ENCODE measurements around the gene CYP4F2.
"Not testable (repeated sequence)": the region's sequence is repeated elsewhere in the genome, so short reads cannot be mapped to it uniquely, and the experiment has no call there.

Gene CYP4F2

GRCh38 chr19:15864824-15865223 is 33.0 kb downstream of the CYP4F2 start:
- H3K4me3 ChIP-seq (ENCODE audit: low read length): no peak overlapping the region
- no peaks in the 10 kb centered on the region for H3K4me1 ChIP-seq (ENCODE audit: insufficient read depth, low read length)
- H3K9me3 ChIP-seq (ENCODE audit: low read length): no peaks in the 10 kb centered on the region
- H3K27me3 ChIP-seq (ENCODE audit: insufficient read depth, low read length): peaks cover 3% of the 10 kb centered on the region
- H3K36me3 ChIP-seq (ENCODE audit: insufficient read depth, low read length): no peaks in the 10 kb centered on the region
- H2AFZ ChIP-seq (ENCODE audit: low read depth, low read length): no peak overlapping the region

GRCh38 chr19:15863272-15863671 is 34.6 kb downstream of the CYP4F2 start:
- Histone ChIP-seq H3K27me3 (ENCODE audit: insufficient read depth, low read length) (peaks cover 3% of the 10 kb centered on the region), H3K9me3 (ENCODE audit: low read length) (no peaks in the 10 kb centered on the region), H2AFZ (ENCODE audit: low read depth, low read length) (no peak overlapping the region), H3K36me3 (ENCODE audit: insufficient read depth, low read length) (no peaks in the 10 kb centered on the region), H3K4me1 (ENCODE audit: insufficient read depth, low read length) (no peaks in the 10 kb centered on the region), H3K4me3 (ENCODE audit: low read length) (no peak overlapping the region)

- no peaks in the 10 kb centered on the region for H3K9me3 ChIP-seq (ENCODE audit: low read length)
- no peaks in the 10 kb centered on the region for H3K27me3 ChIP-seq (ENCODE audit: insufficient read depth, low read length)
- H3K4me3 ChIP-seq (ENCODE audit: low read length): no peak overlapping the region
- H3K4me1 ChIP-seq (ENCODE audit: insufficient read depth, low read length): no peaks in the 10 kb centered on the region
- no peaks in the 10 kb centered on the region for H3K36me3 ChIP-seq (ENCODE audit: insufficient read depth, low read length)
- H2AFZ ChIP-seq (ENCODE audit: low read depth, low read length): no peak overlapping the region
These were observed 35.4 kb downstream of the CYP4F2 start for GRCh38 chr19:15862444-15862843.

GRCh38 chr19:15860522-15860921 is 37.4 kb downstream of the CYP4F2 start:
- no peak overlapping the region for H3K4me3 ChIP-seq (ENCODE audit: low read length)
- H3K4me1 ChIP-seq (ENCODE audit: insufficient read depth, low read length): no peaks in the 10 kb centered on the region
- no peaks in the 10 kb centered on the region for H3K27me3 ChIP-seq (ENCODE audit: insufficient read depth, low read length)
- H3K9me3 ChIP-seq (ENCODE audit: low read length): no peaks in the 10 kb centered on the region
- H2AFZ ChIP-seq (ENCODE audit: low read depth, low read length): no peak overlapping the region
- H3K36me3 ChIP-seq (ENCODE audit: insufficient read depth, low read length): no peaks in the 10 kb centered on the region

- H3K9me3 ChIP-seq (ENCODE audit: low read length): no peaks in the 10 kb centered on the region
These were observed 38.7 kb downstream of the CYP4F2 start for GRCh38 chr19:15859187-15859586.

GRCh38 chr19:15850385-15850784 is 47.5 kb downstream of the CYP4F2 start:
- H2AFZ ChIP-seq (ENCODE audit: low read depth, low read length): no peak overlapping the region
- no peak overlapping the region for H3K4me3 ChIP-seq (ENCODE audit: low read length)
- no peaks in the 10 kb centered on the region for H3K9me3 ChIP-seq (ENCODE audit: low read length)

More at GRCh38 chr19:15859187-15859586, 38.7 kb downstream of the CYP4F2 start:
- peaks cover 3% of the 10 kb centered on the region for H3K27me3 ChIP-seq (ENCODE audit: insufficient read depth, low read length)
- no peak overlapping the region for H3K4me3 ChIP-seq (ENCODE audit: low read length)
- no peaks in the 10 kb centered on the region for H3K36me3 ChIP-seq (ENCODE audit: insufficient read depth, low read length)
- no peaks in the 10 kb centered on the region for H3K4me1 ChIP-seq (ENCODE audit: insufficient read depth, low read length)
- no peak overlapping the region for H2AFZ ChIP-seq (ENCODE audit: low read depth, low read length)

GRCh38 chr19:15846923-15847322 is 51.0 kb downstream of the CYP4F2 start:
- Histone ChIP-seq H3K27me3 (ENCODE audit: insufficient read depth, low read length) (peaks cover 6% of the 10 kb centered on the region), H3K4me1 (ENCODE audit: insufficient read depth, low read length) (no peaks in the 10 kb centered on the region), H3K4me3 (ENCODE audit: low read length) (no peak overlapping the region), H3K36me3 (ENCODE audit: insufficient read depth, low read length) (no peaks in the 10 kb centered on the region), H3K9me3 (ENCODE audit: low read length) (no peaks in the 10 kb centered on the region), H2AFZ (ENCODE audit: low read depth, low read length) (no peak overlapping the region)

More at GRCh38 chr19:15850385-15850784, 47.5 kb downstream of the CYP4F2 start:
- peaks cover 9% of the 10 kb centered on the region for H3K27me3 ChIP-seq (ENCODE audit: insufficient read depth, low read length)
- H3K36me3 ChIP-seq (ENCODE audit: insufficient read depth, low read length): no peaks in the 10 kb centered on the region
- no peaks in the 10 kb centered on the region for H3K4me1 ChIP-seq (ENCODE audit: insufficient read depth, low read length)

- not testable (repeated sequence) for H3K4me1 ChIP-seq (ENCODE audit: insufficient read depth, low read length); H3K36me3 ChIP-seq (ENCODE audit: insufficient read depth, low read length); H2AFZ ChIP-seq (ENCODE audit: low read depth, low read length); H3K27me3 ChIP-seq (ENCODE audit: insufficient read depth, low read length); H3K4me3 ChIP-seq (ENCODE audit: low read length); H3K9me3 ChIP-seq (ENCODE audit: low read length)
These were observed 54.0 kb downstream of the CYP4F2 start for GRCh38 chr19:15843894-15844222.

GRCh38 chr19:15843203-15843893 is 54.5 kb downstream of the CYP4F2 start:
- no peak overlapping the region for H3K4me3 ChIP-seq (ENCODE audit: low read length)

GRCh38 chr19:15841875-15842569 is 55.9 kb downstream of the CYP4F2 start:
- Histone ChIP-seq H3K4me3 (ENCODE audit: low read length) (no peak overlapping the region), H3K36me3 (ENCODE audit: insufficient read depth, low read length) (no peaks in the 10 kb centered on the region), H3K9me3 (ENCODE audit: low read length) (no peaks in the 10 kb centered on the region), H3K4me1 (ENCODE audit: insufficient read depth, low read length) (no peaks in the 10 kb centered on the region), H3K27me3 (ENCODE audit: insufficient read depth, low read length) (peaks cover 6% of the 10 kb centered on the region), H2AFZ (ENCODE audit: low read depth, low read length) (no peak overlapping the region)

More at GRCh38 chr19:15843203-15843893, 54.5 kb downstream of the CYP4F2 start:
- H3K4me1 ChIP-seq (ENCODE audit: insufficient read depth, low read length): no peaks in the 10 kb centered on the region
- H2AFZ ChIP-seq (ENCODE audit: low read depth, low read length): no peak overlapping the region
- no peaks in the 10 kb centered on the region for H3K36me3 ChIP-seq (ENCODE audit: insufficient read depth, low read length)
- peaks cover 6% of the 10 kb centered on the region for H3K27me3 ChIP-seq (ENCODE audit: insufficient read depth, low read length)
- H3K9me3 ChIP-seq (ENCODE audit: low read length): no peaks in the 10 kb centered on the region

- Histone ChIP-seq H3K27me3 (ENCODE audit: insufficient read depth, low read length) (peaks cover under 1% of the 10 kb centered on the region), H2AFZ (ENCODE audit: low read depth, low read length) (no peak overlapping the region), H3K36me3 (ENCODE audit: insufficient read depth, low read length) (no peaks in the 10 kb centered on the region), H3K4me3 (ENCODE audit: low read length) (no peak overlapping the region), H3K9me3 (ENCODE audit: low read length) (no peaks in the 10 kb centered on the region), H3K4me1 (ENCODE audit: insufficient read depth, low read length) (no peaks in the 10 kb centered on the region)
These were observed 57.0 kb downstream of the CYP4F2 start for GRCh38 chr19:15840833-15841232.

GRCh38 chr19:15839888-15840287 is 58.0 kb downstream of the CYP4F2 start:
- not testable (repeated sequence) for H3K4me1 ChIP-seq (ENCODE audit: insufficient read depth, low read length); H3K4me3 ChIP-seq (ENCODE audit: low read length); H2AFZ ChIP-seq (ENCODE audit: low read depth, low read length); H3K27me3 ChIP-seq (ENCODE audit: insufficient read depth, low read length); H3K36me3 ChIP-seq (ENCODE audit: insufficient read depth, low read length); H3K9me3 ChIP-seq (ENCODE audit: low read length)

GRCh38 chr19:15838351-15838750 is 59.5 kb downstream of the CYP4F2 start:
- Histone ChIP-seq H2AFZ (ENCODE audit: low read depth, low read length) (no peak overlapping the region), H3K4me3 (ENCODE audit: low read length) (no peak overlapping the region), H3K36me3 (ENCODE audit: insufficient read depth, low read length) (no peaks in the 10 kb centered on the region), H3K27me3 (ENCODE audit: insufficient read depth, low read length) (peaks cover 5% of the 10 kb centered on the region), H3K4me1 (ENCODE audit: insufficient read depth, low read length) (no peaks in the 10 kb centered on the region), H3K9me3 (ENCODE audit: low read length) (no peaks in the 10 kb centered on the region)
